ENCODE data around the gene SH3RF1.
"Not testable (repeated sequence)": the region's sequence is repeated elsewhere in the genome, so short reads cannot be mapped to it uniquely, and the experiment has no call there.

SH3RF1 gene

DNA sequence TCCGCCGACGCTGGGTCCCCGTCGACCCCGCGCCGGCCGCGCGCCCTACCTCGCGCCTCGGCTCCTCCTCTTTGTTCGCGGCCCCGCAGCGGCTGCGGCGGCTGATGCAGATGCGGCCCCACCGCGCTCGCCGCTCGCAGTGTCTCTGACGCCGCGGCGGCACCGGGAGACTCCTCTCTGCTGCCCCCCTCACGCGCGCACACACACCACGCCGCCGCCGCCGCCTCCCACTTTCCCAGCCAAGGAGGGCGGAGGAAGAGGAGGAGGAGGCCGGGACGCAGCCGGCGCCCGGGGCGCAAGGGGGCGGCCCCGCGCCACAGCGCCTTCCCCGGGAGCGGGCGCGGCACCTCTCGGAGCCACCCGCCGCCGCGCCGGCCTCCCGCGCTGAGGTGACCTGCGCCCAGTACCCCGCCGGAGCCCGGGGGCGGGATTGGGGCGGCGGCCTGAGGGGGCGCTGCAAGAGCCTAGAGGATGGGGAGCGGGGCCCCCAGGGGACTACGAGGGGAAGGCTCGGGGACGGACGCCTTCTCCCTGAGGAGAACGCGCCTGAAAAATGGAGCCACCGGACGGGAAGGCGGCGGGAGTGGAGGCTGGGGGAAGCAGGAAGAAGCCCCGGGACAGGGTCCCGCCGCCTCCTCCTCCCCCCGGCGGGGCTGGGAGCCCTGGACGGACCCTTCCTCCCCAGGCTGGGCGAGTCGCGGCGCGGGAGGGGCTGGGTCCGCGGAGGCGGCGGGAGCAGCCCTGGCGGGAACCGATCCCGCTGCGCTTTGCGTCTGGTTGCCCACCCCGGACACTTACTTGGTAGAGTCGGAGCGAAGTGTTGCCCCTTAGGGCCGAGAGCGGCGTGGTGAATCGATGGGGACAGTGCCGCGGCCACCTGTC, at the start of gene SH3RF1:
TSS of gene SH3RF1 (minus strand) at position 147 of the 882 bp plus-strand sequence. CDS start 1,744 bp downstream, outside the sequence.
- DNase-seq, result peak; percentile 79

DNA sequence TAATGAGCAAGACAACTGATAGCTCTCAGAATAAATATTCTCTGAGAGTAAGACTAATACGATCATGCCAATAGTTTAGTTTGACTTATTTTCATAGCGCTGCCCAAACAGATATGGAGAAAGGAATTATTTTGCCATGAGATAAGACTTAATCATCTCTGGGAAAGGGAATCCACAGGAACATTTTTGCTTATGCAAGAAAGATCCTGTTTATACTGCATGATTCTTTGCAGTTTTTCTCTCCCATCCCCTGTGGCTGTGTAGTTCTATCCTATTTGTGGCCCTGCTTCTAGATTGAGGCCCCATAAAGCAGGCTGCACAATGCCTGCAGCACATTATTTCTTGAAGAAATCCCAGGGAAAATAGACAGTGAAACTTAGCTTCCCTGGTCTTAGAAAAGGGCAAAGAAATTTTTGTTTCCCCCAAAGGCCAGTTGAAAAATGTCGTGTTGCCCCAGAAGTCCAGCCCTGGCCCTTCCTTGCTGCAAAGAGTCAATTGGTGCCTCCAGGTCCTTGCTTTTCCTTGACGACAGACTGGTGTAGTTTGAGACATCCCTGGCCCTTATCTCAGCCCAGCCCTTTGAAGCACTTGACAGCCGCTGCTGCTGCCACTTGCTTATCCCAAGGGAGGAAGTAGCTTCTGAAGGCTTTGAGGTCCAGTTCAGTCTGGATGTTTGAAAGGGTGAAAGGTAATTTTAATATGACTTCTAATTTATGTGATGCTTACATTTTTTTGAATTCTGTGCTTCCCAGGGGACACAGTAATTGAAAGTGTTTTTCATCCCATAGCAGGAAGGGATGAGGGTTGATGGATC, 45.0 kb upstream of the SH3RF1 start:
- no peak for DNase-seq

DNA sequence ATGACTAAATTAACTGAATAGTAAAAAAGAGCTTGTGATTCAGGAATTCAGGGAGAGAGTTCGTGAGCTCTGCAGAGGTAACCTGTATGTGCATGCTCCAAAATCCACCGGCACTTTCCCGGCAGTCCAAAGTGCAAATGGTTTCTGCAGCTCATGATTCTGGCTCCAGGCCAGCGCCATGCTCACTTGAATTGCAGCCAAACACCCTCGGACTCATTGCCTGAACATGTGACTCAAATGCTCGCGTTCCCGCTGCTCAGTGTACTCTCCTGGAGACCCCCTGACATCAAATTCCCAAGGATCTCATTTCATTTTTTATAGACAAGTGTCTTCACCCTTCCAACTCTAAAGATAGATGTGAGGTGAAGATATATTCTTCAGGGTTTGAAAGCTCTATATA, 44.1 kb upstream of the SH3RF1 start:
- peak; percentile 6 for DNase-seq

DNA sequence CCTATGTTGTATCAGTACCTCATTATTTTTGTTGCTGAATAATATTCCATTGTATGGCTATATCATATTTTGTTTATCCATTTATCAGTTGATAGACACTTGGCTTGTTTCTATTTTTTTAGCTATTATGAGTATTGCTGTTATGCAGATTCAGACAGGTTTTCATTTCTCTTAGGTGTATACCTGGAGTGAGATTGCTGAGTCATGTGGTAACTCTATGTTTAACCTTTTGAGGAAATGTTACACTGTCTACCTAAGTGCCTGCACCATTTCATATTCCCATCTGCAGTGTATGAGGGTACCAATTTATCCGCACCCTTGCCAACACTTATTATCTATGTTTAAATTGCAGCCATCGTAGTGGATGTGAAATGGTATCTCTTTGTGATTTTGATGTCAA, 43.0 kb upstream of the SH3RF1 start:
- DNase-seq, result no peak

DNA sequence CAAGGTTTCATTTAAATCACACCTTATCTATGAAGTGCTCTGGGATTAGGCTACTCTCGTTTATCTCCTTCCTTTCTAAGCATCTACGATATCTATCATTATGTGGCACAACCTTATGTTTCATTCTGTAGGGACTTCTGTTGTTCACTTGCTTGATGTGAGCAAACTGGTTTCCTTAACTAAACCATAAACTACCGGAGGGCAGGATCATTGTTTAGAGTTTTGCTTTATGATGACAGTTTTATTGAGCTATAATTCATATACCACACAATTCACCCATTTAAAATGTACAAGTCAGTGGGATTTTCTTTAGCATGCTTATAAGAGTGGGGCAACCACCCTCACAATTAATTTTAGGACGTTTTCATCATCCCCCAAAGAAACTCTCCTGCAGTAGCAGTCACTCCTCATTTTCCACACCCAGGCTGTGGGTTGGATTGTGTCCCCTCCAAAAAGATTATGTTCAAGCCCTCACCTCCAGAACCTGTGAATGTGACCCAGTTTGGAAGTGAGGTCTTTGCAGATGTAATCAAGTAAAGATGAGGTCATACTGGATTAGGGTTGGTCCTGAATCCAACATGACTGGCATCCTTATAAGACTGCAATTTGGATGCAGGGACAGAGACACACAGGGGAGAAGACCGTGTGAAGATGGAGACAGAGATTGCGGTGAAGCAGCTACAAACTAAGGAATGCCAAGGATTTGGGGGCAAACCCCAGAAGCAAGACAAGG, 42.1 kb upstream of the SH3RF1 start:
- DNase-seq, result no peak

DNA sequence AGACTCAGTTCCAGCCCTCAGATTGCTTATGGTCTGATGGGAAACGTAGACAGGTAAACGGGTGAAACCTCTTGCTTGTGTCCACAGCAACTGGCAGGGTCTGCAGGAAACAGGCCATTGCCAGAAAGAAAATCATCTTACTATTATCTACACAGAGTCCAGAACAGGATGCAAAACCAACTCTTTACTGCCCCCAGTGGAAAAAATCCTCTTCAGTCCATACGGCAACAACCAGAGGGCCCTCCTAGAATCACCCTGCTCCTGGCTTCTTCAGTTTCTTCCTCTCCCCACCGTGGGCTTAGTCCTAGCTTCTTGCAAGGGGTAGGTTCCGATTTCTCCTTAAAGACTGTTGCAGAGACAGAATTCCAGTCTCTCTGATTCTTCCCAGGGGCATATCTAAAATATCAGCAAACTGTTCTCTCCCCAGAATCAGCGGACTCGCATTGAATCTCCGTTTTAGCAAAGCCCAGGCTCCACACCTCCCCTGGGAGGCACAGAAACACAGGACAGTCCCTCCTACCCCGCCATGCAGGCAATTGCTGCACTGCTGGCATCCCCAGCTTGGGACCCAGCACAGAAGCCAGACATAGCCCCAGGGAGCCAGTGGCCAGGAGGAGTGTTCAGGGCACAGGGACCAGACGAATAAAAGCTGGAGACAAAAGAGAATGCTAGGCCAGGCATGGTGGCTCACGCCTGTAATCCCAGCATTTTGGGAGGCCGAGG, 41.0 kb upstream of the SH3RF1 start:
- DNase-seq, result peak; percentile 60

DNA sequence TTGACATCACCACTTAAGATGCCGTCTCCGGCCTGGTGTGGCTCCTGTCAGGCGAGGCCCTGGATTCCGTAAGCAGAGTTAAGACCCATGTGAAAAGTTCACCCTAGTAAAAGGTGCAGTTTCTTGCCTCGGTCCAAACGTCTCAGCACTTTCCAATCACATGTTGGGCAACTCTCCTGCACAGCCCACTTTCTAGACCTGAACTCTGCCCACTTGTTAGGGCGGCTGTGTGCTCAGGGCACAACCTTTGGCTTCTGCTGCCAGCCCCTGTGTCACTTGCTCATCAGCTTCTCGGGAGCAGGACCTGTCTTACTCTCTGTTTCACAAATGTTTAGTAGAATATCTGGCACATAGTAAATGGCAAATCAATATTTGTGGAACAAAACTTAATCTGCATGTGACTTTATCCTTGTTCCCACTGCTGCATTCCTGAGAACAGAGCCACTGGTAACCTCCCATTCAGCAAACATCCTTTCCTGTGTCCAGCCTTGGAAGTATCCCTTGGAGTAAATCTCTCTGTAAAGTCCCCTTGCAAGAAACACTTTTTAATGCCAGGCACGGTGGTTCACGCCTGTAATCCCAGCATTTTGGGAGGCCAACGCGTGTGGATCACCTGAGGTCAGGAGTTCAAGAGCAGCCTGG, 38.7 kb upstream of the SH3RF1 start:
- DNase-seq, result no peak

DNA sequence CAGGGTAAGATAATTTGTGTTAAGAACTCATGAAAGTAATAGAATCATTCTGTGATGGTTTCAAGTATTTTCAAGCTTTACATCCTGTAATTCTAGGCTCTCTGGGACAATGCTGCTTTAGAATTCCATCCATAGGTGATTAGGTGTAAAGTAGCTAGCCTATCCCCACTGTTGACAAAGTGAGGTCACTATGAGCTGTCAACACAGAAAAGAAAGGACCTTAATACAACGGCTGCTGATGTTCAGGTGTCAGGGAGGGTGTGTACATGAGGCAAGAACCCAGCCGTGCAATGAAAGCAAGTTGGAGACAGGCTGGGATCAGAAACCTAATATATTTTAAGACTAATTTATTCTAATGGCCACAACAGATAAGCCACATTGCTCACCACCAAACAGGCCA, 36.8 kb upstream of the SH3RF1 start:
- no peak for DNase-seq

DNA sequence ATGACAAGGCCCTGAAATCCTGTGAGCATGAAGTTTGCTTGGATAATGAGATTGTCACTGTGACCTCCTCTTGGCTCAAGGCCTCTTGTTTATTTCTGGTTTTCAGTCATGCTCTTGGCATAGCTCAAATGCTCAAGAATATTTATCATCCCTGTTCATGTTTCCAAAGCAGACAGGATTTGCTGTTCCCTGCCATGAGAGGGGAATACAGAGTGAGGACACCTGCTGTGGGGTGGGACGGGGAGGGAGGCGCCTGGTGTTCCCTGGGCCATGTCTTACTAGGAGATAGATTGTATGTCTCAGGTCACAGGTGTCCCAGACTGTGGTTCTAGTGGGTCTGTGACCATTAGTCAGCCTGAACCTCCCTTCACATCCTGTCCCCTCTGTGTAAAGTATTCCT, 34.9 kb upstream of the SH3RF1 start:
- DNase-seq, result no peak

DNA sequence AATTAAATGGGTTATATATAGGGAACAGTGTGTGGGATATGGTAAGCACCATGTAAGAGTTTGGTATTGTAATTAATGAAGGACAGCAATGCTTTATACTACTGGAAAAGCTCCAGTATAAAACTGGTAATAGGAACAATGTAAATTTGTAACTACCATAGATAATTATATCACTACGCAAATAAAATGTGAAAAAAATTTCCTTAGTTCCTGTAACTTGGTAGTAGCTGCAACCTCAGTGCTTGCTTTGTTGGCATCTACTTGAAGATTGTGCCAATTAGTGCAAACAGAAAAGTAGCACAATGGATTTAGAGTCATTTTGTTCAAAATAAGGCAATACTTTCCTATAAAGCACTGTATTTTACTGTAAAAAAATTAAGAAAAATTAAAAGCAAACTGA, 34.4 kb upstream of the SH3RF1 start:
- no peak for DNase-seq

DNA sequence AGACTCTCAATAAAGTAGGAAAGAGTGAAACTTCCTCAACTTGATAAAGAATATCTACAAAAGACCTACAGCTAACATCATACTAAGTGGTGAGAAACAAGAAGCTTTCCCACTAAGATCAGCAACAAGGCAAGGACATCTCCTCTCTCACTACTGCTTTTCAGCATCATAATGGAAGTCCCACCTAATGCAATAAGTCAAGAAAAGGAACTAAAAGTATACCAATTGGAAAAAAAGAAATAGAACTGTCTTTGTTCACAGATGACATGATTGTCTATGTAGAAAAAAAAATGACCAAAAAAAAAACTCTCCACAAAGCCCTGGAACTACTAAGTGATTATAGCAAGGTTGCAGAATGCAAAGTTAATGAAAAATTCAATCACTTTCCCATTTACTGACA, 25.1 kb upstream of the SH3RF1 start:
- DNase-seq, result no peak

DNA sequence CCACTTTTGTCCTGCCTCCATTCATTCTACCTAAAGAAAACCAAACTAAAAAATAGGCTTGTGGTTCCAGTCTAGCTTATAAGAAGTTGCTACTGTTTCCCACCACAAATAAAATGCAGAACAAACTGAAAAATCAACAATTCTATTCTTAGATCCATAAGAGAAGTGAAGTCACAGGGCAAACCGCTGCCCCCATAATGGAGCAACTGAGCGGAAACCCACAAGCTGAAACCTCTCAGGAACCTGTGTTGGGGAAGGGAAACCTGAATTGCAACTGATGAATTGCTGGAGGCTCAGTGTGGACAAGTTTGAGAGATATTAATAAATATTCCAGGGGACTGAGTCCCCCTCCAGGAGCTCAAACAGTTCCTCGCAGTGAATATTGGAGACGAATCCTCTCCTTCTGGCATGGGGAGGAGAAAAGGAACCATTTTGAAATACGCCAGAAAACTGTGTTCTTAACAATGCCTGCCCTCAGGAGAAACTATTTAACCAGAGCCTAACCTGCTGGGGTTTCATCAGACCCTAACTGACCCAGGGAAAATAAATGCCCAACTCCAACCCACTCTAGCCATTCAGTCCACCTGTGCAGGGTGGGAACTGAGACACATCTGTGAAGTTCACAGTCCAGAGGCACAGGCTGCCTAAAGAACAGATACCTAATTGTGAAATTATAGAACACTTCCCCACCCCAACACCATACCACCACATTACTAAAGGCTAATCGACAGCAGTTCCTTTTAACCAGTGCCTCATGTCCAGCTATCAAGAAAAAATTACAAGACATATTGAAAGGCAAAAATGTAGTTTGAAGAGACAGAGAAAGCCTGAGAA, 22.8 kb upstream of the SH3RF1 start:
- peak; percentile 25 for DNase-seq

DNA sequence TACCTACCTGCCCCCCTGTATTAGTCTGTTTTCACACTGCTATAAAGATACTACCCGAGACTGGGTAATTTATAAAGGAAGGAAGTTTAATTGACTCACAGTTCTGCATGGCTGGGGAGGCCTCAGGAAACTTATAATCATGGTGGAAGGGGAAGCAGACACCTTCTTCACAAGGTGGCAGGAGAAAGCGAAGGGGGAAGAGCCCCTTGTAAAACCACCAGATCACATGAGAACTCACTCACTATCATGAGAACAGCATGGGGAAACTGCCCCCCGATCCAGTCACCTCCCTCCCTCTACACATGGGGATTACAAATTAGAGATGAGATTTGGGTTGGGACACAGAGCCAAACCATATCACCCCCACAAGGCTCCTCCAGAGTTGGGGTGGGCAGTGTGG, 17.2 kb upstream of the SH3RF1 start:
- DNase-seq, result not testable (repeated sequence)

DNA sequence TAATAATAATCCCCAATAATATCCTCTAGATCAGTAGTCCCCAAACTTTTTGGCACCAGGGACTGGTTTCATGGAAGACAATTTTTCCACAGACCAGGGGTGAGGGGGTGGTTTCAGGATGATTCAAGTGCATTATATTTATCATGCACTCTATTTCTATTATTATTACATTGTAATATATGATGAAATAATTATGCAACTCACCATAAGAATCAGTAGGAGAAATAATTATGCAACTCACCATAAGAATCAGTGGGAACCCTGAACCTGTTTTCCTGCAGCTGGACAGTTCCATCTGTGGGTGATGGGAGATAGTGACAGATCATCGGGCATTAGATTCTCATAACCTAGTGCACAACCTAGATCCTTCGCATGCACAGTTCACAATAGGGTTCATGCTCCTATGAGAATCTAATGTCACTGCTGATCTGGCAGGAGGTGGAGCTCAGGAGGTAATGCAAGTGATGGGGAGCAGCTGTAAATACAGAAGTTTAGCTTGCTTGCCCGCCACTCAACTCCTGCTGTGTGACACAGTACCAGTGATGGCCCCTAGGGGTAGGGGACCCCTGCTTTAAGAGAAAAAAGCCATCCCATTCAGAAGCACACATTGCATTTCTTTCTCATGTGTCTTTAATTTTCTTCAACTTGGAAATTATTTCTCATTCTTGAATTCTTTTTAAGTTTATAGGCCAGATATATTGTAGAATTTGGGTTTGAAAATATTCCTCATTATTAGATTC, 16.0 kb upstream of the SH3RF1 start:
- DNase-seq, result no peak

DNA sequence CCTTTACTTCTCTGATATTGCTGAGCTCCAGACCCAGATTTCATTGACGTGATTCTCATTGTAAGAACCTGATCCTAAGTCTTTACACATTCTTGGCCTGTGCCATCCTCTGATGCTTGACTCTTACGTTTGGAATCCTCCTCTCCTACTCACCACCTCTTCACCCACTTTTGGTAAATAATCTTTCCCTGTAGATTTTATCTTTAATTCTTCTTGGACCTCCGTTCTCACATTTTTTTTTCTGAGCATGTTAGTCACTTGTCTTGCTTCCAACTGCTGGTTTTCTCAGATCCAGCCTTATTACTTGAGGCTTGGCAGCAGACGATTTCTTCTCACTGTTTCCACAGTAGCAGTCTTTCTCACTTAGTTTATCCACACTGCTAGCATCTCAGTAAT, 12.4 kb upstream of the SH3RF1 start:
- no peak for DNase-seq

DNA sequence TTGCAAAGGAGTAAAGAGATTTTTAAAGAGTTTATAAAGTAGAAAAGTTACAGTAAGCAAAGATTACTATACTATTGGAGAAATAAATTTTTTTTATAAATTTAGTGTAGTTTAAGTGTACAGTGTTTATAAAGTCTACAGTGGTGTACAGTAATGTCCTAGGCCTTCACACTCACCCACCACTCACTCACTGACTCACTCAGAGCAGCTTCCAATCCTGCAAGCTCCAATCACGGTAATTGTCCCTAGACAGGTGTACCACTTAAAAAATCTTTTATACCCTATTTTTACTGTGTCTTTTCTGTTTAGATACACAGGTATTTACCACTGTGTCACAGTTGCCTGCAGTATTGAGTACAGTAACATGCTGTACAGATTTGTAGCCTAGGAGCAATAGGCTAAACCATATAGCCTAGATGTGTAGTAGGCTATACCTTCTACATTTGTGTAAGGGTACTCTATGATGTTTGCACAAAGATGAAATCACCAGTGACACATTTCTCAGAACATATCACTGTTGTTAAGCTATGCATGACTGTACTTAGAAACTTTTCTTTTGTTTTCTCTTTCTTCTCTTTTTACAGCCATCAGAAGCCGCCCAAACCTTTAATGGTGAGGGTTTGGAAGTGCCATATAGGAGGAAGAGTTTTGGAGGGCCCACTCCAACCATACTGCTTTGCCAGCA, 11.8 kb upstream of the SH3RF1 start:
- DNase-seq, result no peak

DNA sequence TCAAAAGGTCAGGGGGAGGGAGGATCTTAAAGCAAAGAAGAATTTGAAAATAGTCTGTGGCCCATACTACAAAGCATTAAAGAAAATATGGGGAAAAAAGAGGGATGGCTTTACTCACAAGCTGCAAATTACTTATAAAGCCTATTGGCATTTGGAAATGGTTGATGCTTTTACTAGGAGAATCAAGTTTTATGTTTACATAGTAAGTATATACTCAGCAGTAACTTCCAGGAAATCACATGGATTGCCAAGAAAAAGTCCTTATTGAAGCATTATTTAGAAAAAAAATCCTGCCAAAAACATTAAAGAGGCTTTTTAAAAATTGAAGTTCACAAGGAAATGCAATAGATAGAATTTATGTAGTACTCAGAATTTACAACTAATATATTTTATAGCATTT, 8.4 kb upstream of the SH3RF1 start:
- no peak for DNase-seq

DNA sequence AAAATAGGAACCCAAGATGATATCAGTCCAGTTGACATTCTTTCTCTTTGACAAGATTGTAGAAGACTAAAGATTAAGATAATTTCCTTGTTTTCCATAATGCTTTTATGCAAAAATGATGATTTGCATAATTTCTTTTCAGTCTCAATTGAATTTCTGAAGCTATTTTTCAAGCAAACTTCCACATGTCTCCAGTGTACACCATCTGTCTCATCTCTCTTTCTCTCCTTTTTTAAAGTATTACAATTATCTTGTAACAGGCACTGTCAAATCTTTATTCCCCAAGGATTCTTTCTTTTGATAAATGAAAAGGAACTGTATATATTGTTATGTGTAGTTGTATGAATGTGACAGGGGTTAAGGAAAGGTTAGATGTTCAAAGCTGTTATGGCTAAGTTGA, 7.9 kb upstream of the SH3RF1 start:
- DNase-seq, result no peak

DNA sequence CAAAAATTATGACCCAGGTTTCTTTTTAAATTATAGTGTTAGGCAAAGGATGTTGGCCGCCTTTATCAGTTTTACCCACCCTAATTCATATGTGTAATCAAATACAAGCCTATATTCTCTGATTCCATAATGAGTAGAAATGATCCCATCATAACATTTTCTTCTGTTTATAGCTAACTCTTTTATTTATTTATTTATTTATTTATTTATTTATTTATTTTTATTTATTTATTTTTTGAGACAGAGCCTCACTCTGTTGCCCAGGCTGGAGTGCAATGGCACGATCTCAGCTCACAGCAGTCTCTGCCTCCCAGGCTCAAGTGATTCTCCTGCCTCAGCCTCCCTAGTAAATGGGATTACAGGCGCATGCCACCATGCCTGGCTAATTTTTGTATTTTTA, 7.1 kb upstream of the SH3RF1 start:
- not testable (repeated sequence) for DNase-seq

DNA sequence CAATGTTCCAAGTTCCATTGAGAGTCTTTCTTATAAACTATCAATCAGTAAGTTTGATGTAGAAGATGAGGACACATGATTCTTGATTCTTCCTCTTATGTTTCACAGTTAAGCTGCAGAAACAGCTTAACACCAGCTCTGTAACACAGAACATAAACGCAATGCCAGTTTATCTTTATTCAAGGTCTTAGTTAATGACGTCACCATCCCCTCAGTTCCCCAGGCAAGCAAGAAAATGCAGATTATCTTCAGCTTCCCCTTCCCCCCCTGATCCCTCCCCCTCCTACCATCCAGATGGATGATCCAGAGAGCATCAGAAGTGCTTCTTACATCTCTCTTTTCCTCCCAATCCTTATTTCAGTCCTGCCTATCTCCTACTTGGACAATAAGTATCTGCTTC, 4.4 kb upstream of the SH3RF1 start:
- DNase-seq, result no peak
